HepG2 (cell line): ENCODE data around the gene G6PD. TPM values are rescaled to one million over a fixed set of nuclear protein-coding genes. Genes with fewer than 3 reads are reported as not detected.

ENCODE experiments used
- ATAC-seq: fragments of 200-7000 bp; cut with Tn5 transposase; 3 replicates; pipeline ENCODE4 v1.9.1; 2020; ENCODE audit warnings: mild to moderate bottlenecking, moderate library complexity
- BruUV-seq: library from RNA; stranded (reverse); fragments of 400-500 nt; replicated peaks from 2 replicates; lab custom pipeline; 2021; lab: Mats Ljungman, UMichigan
- CTCF ChIA-PET: fragments of 300-600 bp; formaldehyde crosslinking; extraction: SDS; loops from one replicate; lab custom pipeline; 2021; ENCODE audit warnings: low total read pairs, inconsistent platforms, low intra/inter-chr PET ratio; lab: Yijun Ruan, JAX
- POLR2A ChIA-PET: fragments of 350-600 bp; sonication (Branson Sonifier 250); formaldehyde crosslinking; loops from one replicate; lab custom pipeline; 2020; ENCODE audit warnings: antibody characterized with exemption, inconsistent platforms; lab: Yijun Ruan, JAX
- DNase-seq: peaks from one replicate; pipeline ENCODE4 v3.0.0-alpha.2; 2015; ENCODE audit warnings: low spot score
- FAIRE-seq: peaks from 3 replicates; lab custom pipeline; 2011; peaks lifted over from hg19 to GRCh38; lab: Jason Lieb, UNC
- H2AFZ ChIP-seq: one replicate; pipeline ENCODE4 v1.6.1; 2011; ENCODE audit warnings: low read length, inconsistent platforms
- H3K27ac ChIP-seq: fragments of 300-600 bp; 3 replicates; pipeline ENCODE4 v1.8.0; 2011; ENCODE audit warnings: mixed run types, mild to moderate bottlenecking, mixed read lengths, low read length, inconsistent platforms; ENCODE audit not compliant: insufficient read depth; ENCODE audit errors: extremely low read length
- H3K27me3 ChIP-seq, 2 experiments: fragments of 200-600 bp in 1 of 2; 2 replicates in 1 of 2; 3 replicates in 1 of 2; pipeline versions ENCODE4 v1.6.0 to v1.8.0; 2011; ENCODE audit warnings: low read length in 2 of 2, mild to moderate bottlenecking in 2 of 2, moderate library complexity in 2 of 2, inconsistent platforms in 1 of 2; ENCODE audit not compliant: insufficient read depth in 2 of 2, control insufficient read depth in 1 of 2
- H3K36me3 ChIP-seq, 2 experiments: fragments of 200-600 bp in 1 of 2; replicated peaks in 1 of 2; 2 replicates in 1 of 2; 3 replicates in 1 of 2; pipeline versions ENCODE4 v1.5.1 to v1.8.0; 2011; ENCODE audit warnings: low read length in 2 of 2, inconsistent platforms in 1 of 2; ENCODE audit not compliant: insufficient read depth in 2 of 2, control insufficient read depth in 1 of 2
- H3K4me1 ChIP-seq: 2 replicates; pipeline ENCODE4 v1.5.1; 2012; ENCODE audit warnings: low read length, inconsistent platforms; ENCODE audit not compliant: insufficient read depth
- H3K4me2 ChIP-seq: 2 replicates; pipeline ENCODE4 v1.6.0; 2011; ENCODE audit warnings: low read depth, low read length, inconsistent platforms
- H3K4me3 ChIP-seq, 3 experiments: fragments of 200-600 bp in 1 of 3; sonication (generic), shearing (Covaris generic) in 1 of 3; replicated peaks in 1 of 3; 2 replicates each; pipeline ENCODE4 v1.5.1; 2011 to 2016; ENCODE audit warnings: low read length in 3 of 3, inconsistent platforms in 2 of 3, low read depth in 2 of 3, mild to moderate bottlenecking in 2 of 3, control low read depth in 1 of 3, mixed read lengths in 1 of 3; ENCODE audit not compliant: insufficient read depth in 1 of 3
- H3K79me2 ChIP-seq: one replicate; pipeline ENCODE4 v1.6.1; 2011; ENCODE audit warnings: low read length, inconsistent platforms; ENCODE audit not compliant: insufficient read depth
- H3K9ac ChIP-seq: 2 replicates; pipeline ENCODE4 v1.6.0; 2011; ENCODE audit warnings: mild to moderate bottlenecking, low read depth, low read length, inconsistent platforms; ENCODE audit not compliant: insufficient read depth
- H3K9me3 ChIP-seq: 2 replicates; pipeline ENCODE4 v1.5.1; 2012; ENCODE audit warnings: mild to moderate bottlenecking, low read length
- H4K20me1 ChIP-seq: 2 replicates; pipeline ENCODE4 v1.6.0; 2011; ENCODE audit warnings: inconsistent platforms, mild to moderate bottlenecking, low read length, moderate library complexity; ENCODE audit not compliant: insufficient read depth
- ATF2 ChIP-seq: sonication (generic); formaldehyde crosslinking; IDR thresholded peaks from 2 replicates; pipeline ENCODE4 v1.4.0; 2020; ENCODE audit warnings: missing genetic modification reagents
- CCAR2 ChIP-seq: fragments of 200-400 bp; formaldehyde crosslinking; optimal IDR thresholded peaks from 2 replicates; pipeline ENCODE3; 2018; ENCODE audit warnings: low read depth, mild to moderate bottlenecking, low read length, moderate library complexity
- CENPT ChIP-seq: sonication (generic); formaldehyde crosslinking; IDR thresholded peaks from 2 replicates; pipeline ENCODE4 v1.8.0; 2022; ENCODE audit warnings: low read depth, mild to moderate bottlenecking, moderate library complexity, missing genetic modification reagents
- IRX3 ChIP-seq: sonication (generic); formaldehyde crosslinking; IDR thresholded peaks from 2 replicates; pipeline ENCODE4 v1.8.1; 2023; ENCODE audit warnings: mild to moderate bottlenecking, low read depth, missing genetic modification reagents, borderline replicate concordance
- MAZ ChIP-seq, 2 experiments: sonication (generic) in 1 of 2; formaldehyde crosslinking in 1 of 2; IDR thresholded peaks; 2 replicates each; pipeline versions ENCODE4 v1.5.0 to v1.6.1; 2012 to 2020; ENCODE audit warnings: low read depth in 2 of 2, mild to moderate bottlenecking in 2 of 2, borderline replicate concordance in 1 of 2, improper control_type of control experiment in 1 of 2, low read length in 1 of 2, missing genetic modification reagents in 1 of 2, moderate library complexity in 1 of 2
- RAD51 ChIP-seq: fragments of 450-650 bp; IDR thresholded peaks from 2 replicates; pipeline ENCODE4 v1.6.1; 2016; ENCODE audit warnings: borderline replicate concordance
- SAP130 ChIP-seq: IDR thresholded peaks from 2 replicates; pipeline ENCODE4 v1.6.1; 2016; ENCODE audit warnings: low read depth
- TERF1 ChIP-seq: sonication (generic); formaldehyde crosslinking; IDR thresholded peaks from 2 replicates; pipeline ENCODE4 v1.8.0; 2022; ENCODE audit warnings: mild to moderate bottlenecking, missing genetic modification reagents, moderate library complexity
- WGBS: methylation state at CpG from one replicate; pipeline ENCODE4 v1.1.6; 2017; ENCODE audit warnings: low lambda C conversion rate; 5-methylcytosine and 5-hydroxymethylcytosine counted together
- in situ Hi-C: cut with HindIII; loops from 2 replicates; pipeline ENCODE4 v1.10.0; 2017; ENCODE audit warnings: low pct_unique_long_range_greater_than_20kb; ENCODE audit not compliant: extremely low pct_ligation_motif_present
- intact Hi-C: fragments of 100-400 bp; cut with micrococcal nuclease; formaldehyde crosslinking; loops from one replicate; pipeline ENCODE4 v1.10.0; 2022; ENCODE audit not compliant: unreplicated experiment
- polyA plus RNA-seq, 8 experiments: library from polyadenylated mRNA; depleted of rRNA in 3 of 8; stranded (reverse) in 7 of 8; unstranded in 1 of 8; fragments of >200 nt; fragmentation: Illumina TruSeq in 4 of 8; extraction: Trizol in 4 of 8; gene quantifications; 2 replicates each; pipeline versions ENCODE4 v1.2.1 to v1.2.3, GENCODE V29; 2011 to 2016; ENCODE audit warnings: low read depth in 4 of 8, missing spikeins in 1 of 8, mixed read lengths in 1 of 8; ENCODE audit not compliant: insufficient read depth in 1 of 8
- total RNA-seq, 5 experiments: library from RNA; depleted of rRNA; stranded (reverse); fragments of >200 nt; fragmentation: Illumina TruSeq; extraction: Trizol; gene quantifications; 2 replicates each; pipeline ENCODE4 v1.2.3, GENCODE V29; 2016; ENCODE audit warnings: low read depth in 1 of 5
- TF ChIP-seq, protein P1 (sequence below): IDR thresholded peaks from 2 replicates; pipeline ENCODE4 v1.6.1; 2016; ENCODE audit warnings: missing compliant biosample characterization, missing genetic modification reagents, borderline replicate concordance
- TF ChIP-seq, protein P2 (sequence below): sonication (generic); formaldehyde crosslinking; IDR thresholded peaks from 2 replicates; pipeline ENCODE4 v1.8.0; 2022; ENCODE audit warnings: mild to moderate bottlenecking, missing genetic modification reagents

G6PD gene
- total and polyA plus RNA-seq, 2 of the 13 experiments (the other 11 are each of a cell fraction or from before 2014, with no cell fraction given), result 18.8 to 28.8 TPM

DNA sequence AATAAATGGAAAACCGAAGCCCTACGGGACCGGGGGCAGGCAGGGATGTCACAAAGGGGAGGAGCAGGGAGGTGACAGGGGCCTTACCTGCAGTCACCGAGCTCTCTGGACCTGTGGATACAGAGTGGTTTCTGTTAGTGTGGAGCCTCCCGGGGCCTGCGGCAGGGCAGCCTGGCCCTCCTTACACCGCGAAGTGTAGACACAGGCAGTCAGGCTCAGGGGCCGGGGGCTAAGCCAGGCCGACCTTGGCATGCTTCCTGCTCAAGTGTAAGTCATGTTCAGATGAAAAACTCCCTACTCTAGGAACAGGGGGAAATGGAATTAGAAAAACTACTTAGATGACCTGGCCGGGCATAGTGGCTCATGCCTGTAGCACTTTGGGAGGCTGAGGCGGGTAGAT lies 34.9 kb downstream of the G6PD start:
- Histone ChIP-seq H3K27ac (no peak overlapping the region), H3K4me1 (peaks cover 14% of the 10 kb centered on the region; the same call in 1 of the 2 replicates), H4K20me1 (no peaks in the 10 kb centered on the region), H3K4me3 (no peak overlapping the region), H3K27me3 (no peaks in the 10 kb centered on the region), H3K9me3 (no peaks in the 10 kb centered on the region), H2AFZ (no peak overlapping the region), H3K4me2 (no peak overlapping the region), H3K79me2 (no peaks in the 10 kb centered on the region), H3K36me3 (no peaks in the 10 kb centered on the region), H3K9ac (no peak overlapping the region)
- in situ Hi-C loops (no loop called here), intact Hi-C loops (no loop called here)
- BruUV-seq, result no TSS peak
- 91% methylated on average over 9 of the region's 12 CpGs for WGBS
- no peak for FAIRE-seq
- no peak for DNase-seq
- ATAC-seq, result no peak
- no peak for TF ChIP-seq CCAR2
- no peak for TF ChIP-seq TERF1 (CRISPR knock-in tag)
- no peak for TF ChIP-seq ATF2 (CRISPR knock-in tag)
- TF ChIP-seq SAP130 (CRISPR knock-in tag), result no peak
- no peak for TF ChIP-seq MAZ (IDR thresholded peaks at IDR 0.05; ENCODE audit: borderline replicate concordance, low read depth, low read length)
- no peak for TF ChIP-seq MAZ (CRISPR knock-in tag; IDR thresholded peaks at IDR 0.05; ENCODE audit: low read depth)
- TF ChIP-seq RAD51, result no peak
- TF ChIP-seq, protein P1, sequence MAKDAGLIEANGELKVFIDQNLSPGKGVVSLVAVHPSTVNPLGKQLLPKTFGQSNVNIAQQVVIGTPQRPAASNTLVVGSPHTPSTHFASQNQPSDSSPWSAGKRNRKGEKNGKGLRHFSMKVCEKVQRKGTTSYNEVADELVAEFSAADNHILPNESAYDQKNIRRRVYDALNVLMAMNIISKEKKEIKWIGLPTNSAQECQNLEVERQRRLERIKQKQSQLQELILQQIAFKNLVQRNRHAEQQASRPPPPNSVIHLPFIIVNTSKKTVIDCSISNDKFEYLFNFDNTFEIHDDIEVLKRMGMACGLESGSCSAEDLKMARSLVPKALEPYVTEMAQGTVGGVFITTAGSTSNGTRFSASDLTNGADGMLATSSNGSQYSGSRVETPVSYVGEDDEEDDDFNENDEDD (CRISPR knock-in tag), result no peak
- no peak for TF ChIP-seq CENPT (CRISPR knock-in tag)
- no peak for TF ChIP-seq IRX3 (CRISPR knock-in tag)
- TF ChIP-seq, protein P2, sequence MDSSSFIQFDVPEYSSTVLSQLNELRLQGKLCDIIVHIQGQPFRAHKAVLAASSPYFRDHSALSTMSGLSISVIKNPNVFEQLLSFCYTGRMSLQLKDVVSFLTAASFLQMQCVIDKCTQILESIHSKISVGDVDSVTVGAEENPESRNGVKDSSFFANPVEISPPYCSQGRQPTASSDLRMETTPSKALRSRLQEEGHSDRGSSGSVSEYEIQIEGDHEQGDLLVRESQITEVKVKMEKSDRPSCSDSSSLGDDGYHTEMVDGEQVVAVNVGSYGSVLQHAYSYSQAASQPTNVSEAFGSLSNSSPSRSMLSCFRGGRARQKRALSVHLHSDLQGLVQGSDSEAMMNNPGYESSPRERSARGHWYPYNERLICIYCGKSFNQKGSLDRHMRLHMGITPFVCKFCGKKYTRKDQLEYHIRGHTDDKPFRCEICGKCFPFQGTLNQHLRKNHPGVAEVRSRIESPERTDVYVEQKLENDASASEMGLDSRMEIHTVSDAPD (CRISPR knock-in tag), result no peak
- CTCF ChIA-PET, result no interaction called here
- POLR2A ChIA-PET, result no interaction called here
